ENCODE results near the gene CALD1.

Gene CALD1

DNA sequence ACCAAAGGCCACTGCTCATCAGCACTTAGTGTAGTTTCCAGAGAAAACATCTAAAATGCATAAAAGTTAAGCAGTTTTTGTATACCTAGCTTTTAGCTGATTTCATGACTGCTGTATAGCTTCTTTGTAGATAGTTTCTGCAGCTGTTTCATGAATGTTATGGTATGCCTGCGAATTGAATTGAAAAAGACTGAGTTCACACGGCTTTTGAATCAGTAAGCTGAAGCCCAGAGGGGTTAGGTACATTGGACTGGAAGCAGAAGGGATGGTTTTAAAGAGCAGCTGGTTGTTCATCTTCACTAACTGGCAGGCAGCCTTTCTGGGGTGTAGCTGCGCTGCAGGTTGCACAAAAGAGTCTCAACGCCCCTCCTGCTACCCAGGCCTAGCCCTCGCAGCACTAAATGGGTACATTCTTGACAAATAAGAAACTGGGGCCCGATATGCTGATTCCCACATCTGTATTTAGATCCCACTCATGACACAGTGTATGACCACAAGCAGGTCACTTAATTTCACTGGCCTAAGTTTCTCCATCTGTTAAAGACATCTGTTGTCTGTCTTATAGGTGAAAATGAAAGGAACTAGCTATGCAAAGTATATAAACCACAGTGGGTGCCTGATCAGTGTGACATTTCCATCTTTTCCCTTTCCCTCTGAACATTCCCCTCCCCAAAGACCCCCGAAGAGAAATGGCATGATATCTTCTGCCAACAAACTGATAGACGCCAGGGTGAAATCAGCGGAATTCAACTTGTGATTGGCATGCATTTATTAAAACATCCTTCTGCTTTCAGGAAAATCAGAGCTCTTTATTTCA, 120.9 kb downstream of the CALD1 start:
- no peak for DNase-seq

DNA sequence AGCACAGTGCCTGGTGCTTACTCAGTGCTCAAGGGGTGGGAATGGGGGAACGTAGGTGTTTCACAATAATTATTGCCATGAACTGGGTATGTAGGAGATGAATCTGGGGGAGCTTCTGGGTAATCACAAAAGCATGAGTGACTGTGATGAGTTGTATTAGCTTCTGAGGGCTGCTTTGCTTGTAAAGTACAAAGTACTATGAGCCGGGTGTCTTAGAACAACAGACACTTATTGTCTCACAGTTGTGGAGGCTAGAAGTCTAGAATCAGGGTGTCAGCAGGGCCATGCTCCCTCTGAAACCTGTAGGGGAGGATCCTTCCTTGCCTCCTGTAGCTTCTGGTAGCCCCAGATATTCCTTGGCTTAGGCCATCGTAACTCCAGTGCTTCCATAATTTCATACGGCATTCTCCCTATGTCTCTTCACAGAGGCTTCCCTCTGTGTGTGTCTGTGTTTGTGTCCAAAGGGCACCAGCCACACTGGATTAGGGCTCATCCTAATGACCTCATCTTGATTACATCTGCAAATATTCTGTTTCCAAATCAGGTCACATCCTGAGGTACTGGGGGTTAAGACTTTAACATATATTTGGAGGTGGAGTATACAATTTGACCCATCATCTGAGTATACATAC, 122.1 kb downstream of the CALD1 start:
- DNase-seq, result no peak

DNA sequence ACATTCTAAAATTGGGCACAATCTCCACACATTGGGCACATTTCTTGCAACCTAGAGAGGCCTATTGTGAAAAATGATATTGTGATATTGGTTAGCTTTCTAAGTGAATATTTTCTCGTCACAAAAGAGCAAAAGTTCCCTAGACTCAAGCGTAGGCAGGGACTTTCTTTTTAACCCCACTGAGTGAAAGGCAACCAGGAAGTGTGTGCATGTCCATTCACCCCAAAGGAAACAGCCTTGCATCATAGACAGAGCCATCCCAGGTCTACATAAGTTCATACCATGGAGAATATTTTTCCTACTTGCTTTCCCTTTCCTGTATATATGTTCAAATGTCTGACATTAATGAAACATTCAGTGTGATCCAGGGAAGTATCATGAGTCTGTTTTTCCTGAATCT, 122.6 kb downstream of the CALD1 start:
- no peak for DNase-seq

DNA sequence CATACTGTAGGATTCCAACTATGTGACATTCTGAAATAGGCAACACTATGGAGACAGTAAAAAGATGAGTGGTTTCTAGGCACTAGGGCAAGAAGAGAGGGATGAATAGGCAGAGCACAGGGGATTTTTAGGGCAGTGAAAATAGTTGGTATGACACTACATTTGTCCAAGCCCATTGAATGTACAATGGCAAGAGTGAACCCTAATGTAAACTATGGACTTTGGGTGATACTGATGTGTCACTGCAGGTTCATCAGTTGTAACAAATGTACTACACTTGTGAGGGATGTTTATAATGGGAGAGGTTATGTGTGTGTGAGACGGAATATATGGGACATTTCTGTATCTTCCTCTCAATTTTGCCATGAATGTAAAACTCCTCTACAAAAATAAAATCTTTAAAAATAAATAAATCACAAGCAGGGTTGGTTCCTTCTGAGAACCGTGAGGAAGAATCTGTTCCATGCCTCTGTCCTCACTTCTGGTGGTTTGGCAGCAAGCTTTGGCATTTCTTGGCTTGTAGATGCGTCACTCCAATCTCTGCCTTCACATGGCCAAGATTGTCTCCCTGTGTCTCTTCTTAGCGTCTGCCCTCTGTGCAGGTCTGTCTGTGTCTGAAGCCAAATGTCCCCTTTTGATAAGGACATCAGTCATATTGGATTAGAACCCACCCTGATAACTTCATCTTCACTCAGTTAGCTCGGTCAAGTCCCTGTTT, 123.8 kb downstream of the CALD1 start:
- no peak for DNase-seq

DNA sequence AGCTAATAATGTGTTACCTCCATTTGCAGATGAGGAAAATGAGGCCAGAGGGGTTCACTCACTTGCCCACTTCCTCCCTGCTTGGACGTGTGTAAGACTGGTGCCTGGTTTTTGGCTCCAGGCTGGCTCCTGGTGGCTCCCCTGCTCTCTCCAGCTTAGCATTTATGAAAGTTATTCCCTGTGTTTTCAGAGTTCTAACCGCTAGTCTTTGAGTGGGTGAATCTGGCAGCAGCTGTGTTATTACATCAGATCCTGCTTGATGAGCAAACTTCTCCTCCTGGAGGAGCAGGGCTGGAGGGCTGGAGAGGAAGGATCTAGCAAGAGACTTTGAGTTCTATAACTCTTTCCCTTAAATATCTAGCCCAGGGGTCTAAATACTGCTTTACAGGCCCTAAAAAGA, 125.9 kb downstream of the CALD1 start:
- DNase-seq, result no peak

DNA sequence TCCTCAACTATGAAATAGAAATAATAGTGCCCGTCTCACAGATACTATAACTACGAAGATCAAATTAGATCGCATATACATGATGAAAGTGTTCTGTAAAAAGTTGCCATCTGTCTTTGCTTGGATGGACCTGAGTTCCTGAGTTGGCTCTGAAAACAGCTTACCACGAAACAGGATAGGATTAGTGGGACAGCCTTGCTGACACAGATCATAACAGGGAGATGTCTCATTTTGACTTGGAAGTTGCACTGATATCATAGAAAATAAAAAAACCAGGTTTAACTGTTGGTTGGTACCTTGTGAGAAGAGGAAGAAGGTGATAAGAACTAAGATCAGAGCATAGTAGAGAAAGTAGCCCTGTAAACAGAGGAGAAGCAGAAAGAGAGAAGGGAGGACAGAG, 127.6 kb downstream of the CALD1 start:
- peak; percentile 67 for DNase-seq

DNA sequence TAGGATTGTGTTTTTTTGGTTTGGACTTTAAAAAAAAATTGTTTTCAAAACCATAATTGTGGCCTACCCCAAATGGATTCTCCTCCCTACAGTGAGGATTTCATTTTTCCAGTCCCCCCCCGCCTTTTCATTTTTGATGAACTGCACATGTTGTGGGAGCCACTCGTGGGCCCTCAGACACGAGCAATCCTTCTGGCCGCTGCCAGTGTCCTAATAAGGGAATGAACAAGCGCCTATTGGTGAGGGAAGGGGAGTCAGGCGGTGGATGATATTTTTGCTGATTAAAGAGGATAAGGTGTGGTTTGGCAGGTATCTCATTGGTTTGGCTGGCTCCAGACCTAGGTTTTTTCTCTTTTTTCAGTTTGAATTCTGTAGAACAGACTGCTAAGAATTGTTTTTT, 128.2 kb downstream of the CALD1 start:
- no peak for DNase-seq

- DNase-seq, result peak; percentile 82
These were observed 128.9 kb downstream of the CALD1 start for GRCh38 chr7:134908289-134908688.

- no peak for DNase-seq
These were observed 130.9 kb downstream of the CALD1 start for GRCh38 chr7:134910214-134910890.

GRCh38 chr7:134910968-134911367, 131.5 kb downstream of the CALD1 start:
- DNase-seq, result no peak

- DNase-seq, result no peak
These were observed 136.9 kb downstream of the CALD1 start for GRCh38 chr7:134916171-134916883.

DNA sequence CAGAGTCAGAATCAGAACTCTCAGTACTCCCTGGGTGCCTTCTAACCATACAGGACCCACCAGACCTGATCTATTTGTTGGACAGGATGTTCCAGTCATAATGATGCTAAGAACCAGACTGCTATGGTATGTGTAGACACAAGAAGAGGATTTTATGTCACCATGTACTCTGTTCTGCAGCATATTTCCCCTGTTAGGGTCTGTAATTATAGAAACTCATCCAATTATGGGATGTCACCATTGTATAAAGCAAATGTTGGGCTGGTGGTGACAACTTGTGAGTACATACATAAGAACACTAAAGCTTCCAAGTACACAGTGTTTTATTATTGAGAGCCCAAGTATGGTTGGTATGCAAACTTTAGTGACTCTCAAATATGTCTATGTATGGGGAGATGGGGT, 139.8 kb downstream of the CALD1 start:
- peak; percentile 70 for DNase-seq

DNA sequence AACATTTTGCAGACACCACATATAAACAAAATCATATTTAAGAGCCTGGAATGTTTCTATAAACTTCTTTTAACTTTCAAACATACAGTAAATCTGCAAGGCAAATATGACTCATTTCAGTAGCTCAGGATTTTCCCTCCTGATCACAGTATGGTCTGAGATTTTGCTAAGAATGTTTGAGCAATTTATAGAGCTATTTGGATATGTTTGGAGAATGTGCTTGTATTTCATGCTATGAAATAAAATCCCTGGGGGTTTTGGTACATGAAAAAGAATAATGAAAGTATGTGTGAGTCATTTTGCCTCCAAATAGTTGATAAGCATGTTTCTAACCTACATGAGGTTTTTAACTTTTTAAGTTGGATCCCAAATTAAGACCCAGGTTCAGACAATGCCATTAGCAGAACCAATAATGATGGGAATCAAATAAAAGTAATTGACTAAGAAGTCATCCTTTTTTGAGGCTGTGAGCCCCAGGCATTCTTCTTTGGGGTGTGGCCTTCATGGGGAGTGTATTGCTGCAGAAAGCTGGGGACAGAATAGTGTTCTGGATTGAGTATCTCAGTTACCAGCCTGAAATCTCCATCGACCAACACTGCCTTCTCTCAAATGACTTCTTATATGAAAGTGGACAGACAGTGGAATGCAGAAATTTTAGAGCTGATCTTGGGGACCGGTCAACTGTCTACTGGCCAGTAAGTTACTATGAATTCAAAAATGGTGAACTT, 140.8 kb downstream of the CALD1 start:
- DNase-seq, result peak; percentile 57

DNA sequence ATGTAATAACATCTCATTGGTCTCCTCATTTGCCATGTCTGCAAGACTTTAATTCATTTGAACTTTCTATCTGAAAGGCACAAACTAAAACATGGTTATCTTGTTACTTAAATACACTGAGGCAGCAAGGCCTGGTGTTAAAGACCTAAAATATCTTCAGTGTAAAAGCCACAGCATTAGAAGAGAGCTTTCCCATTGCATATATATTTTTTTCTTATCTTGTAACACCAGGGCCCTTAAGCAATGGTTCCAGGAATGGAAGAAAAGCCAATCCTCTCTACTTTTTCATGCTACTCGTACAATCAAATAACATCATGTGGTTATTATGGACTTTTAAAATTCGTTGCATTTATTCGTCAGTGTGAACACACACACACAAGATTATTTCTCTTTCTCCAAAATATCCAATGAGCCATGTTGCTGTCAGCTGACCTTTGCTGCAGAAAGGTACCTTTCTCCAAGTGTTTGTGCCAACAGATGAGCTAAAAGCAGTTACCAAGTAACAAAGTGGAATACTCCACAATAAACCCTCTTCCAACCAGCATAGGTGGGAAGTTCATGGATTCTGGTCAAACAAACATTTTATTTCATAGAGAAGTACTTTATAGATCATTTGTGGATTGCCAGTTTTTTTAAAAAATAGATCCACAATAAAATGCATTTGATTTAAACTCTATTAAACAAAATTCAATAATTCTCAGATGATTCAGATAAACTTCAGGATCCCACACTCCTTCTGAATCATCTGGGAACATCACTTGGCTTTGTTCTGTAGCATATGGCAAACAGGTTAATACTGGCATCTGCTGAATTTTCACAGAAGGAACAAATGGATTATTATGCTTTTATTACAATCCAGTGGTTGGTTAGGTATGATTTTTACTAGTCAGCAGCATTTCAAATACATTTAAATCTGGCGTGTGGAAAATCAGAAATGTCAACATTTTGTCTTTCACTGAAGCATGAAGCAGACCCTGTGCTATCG, 143.6 kb downstream of the CALD1 start:
- DNase-seq, result no peak

- no peak for DNase-seq
These were observed 146.3 kb downstream of the CALD1 start for GRCh38 chr7:134925766-134926165.

DNA sequence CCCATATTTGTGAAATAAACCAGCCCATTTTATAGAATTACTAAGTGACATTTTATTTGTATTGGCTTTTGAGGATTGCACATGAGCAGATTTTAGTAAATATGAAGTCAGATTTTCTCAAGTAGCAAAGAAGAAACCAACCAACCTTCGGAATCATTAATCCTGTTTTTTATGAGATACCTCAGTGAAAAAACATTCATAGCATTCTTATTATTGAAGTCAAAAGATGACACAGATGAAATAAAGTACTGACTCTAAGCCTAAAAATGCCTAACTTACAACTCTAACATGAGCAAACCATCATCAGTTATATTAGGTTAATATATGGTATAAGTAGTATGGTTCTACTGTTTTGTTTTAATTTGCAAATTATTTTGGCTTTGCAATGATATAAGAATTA, 147.0 kb downstream of the CALD1 start:
- DNase-seq, result no peak

- DNase-seq, result no peak
These were observed 147.6 kb downstream of the CALD1 start for GRCh38 chr7:134927076-134927475.

GRCh38 chr7:134927723-134928122, 148.3 kb downstream of the CALD1 start:
- DNase-seq, result no peak

GRCh38 chr7:134928554-134928953, 149.1 kb downstream of the CALD1 start:
- DNase-seq, result no peak

DNA sequence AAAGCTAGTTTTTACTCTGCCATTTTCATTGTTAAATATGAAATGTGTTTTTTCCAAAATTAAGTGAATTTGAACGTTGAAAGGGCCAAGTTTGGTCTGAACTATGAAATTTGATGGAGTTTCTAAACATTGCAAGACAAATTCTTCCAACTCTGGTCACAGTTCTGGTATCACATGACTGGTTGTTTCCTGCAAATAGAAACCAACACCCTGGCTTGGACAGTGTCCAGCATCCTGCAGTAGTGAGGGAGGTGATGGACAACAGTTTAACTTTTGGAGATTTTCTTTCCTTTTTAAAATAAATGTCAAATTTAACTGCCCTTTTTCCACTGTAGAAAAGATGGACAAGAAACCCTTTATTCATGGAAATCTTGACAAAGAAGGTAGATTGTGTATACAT, 152.1 kb downstream of the CALD1 start:
- DNase-seq, result no peak

Measured in activated CD4-positive, alpha-beta T cell treated with anti-CD3 and anti-CD28 coated beads, Interleukin-10, Interleukin-2, amounts not matched to agents 100 ng/mL and 50 ng/mL, durations not matched to agents 16 hours and 8 hours (primary cell).